ENCODE measurements around the gene NMNAT2.
"Not testable (repeated sequence)": the region's sequence is repeated elsewhere in the genome, so short reads cannot be mapped to it uniquely, and the experiment has no call there.

NMNAT2 gene

GRCh38 chr1:183278739-183279591 is 139.2 kb downstream of the NMNAT2 start:
- no peak for TF ChIP-seq CTCF (IDR thresholded peaks at IDR 0.05; ENCODE audit: borderline replicate concordance, insufficient read depth, low read depth, low read length)
- H3K4me3 ChIP-seq (ENCODE audit: low read depth, low read length), result no peak overlapping the region

GRCh38 chr1:183277821-183278738 is 140.1 kb downstream of the NMNAT2 start:
- no peak overlapping the region for H3K4me3 ChIP-seq (ENCODE audit: low read depth, low read length)
- no peak for TF ChIP-seq CTCF (IDR thresholded peaks at IDR 0.05; ENCODE audit: borderline replicate concordance, insufficient read depth, low read depth, low read length)

GRCh38 chr1:183276386-183277080 is 141.6 kb downstream of the NMNAT2 start:
- no peak overlapping the region for H3K4me3 ChIP-seq (ENCODE audit: low read depth, low read length)
- TF ChIP-seq CTCF (IDR thresholded peaks at IDR 0.05; ENCODE audit: borderline replicate concordance, insufficient read depth, low read depth, low read length), result no peak

- no peak for TF ChIP-seq CTCF (IDR thresholded peaks at IDR 0.05; ENCODE audit: borderline replicate concordance, insufficient read depth, low read depth, low read length)
- no peak overlapping the region for H3K4me3 ChIP-seq (ENCODE audit: low read depth, low read length)
Measured at GRCh38 chr1:183275322-183275721, 142.9 kb downstream of the NMNAT2 start.

GRCh38 chr1:183274836-183275235 is 143.3 kb downstream of the NMNAT2 start:
- no peak overlapping the region for H3K4me3 ChIP-seq (ENCODE audit: low read depth, low read length)
- no peak for TF ChIP-seq CTCF (IDR thresholded peaks at IDR 0.05; ENCODE audit: borderline replicate concordance, insufficient read depth, low read depth, low read length)

GRCh38 chr1:183273984-183274383 is 144.2 kb downstream of the NMNAT2 start:
- not testable (repeated sequence) for H3K4me3 ChIP-seq (ENCODE audit: low read depth, low read length)

- H3K4me3 ChIP-seq (ENCODE audit: low read depth, low read length), result no peak overlapping the region
- no peak for TF ChIP-seq CTCF (IDR thresholded peaks at IDR 0.05; ENCODE audit: borderline replicate concordance, insufficient read depth, low read depth, low read length)
Measured at GRCh38 chr1:183273300-183273699, 144.9 kb downstream of the NMNAT2 start.

Measured in GM12875 (cell line).